OCI-LY3 (cell line): Measurements from ENCODE around the gene PHF14.

ENCODE experiments used
- EZH2phosphoT487 ChIP-seq: fragments of 200-600 bp; shearing (Covaris generic); IDR thresholded peaks from 2 replicates; pipeline ENCODE4 v1.6.1; 2018; ENCODE audit warnings: antibody characterized with exemption, mixed run types, low read depth
- TF ChIP-seq, protein P1 (sequence below): fragments of 200-600, 300-600 bp; sonication (generic); IDR thresholded peaks from 2 replicates; pipeline ENCODE4 v1.5.1; 2014; ENCODE audit warnings: antibody characterized with exemption, low read length, low read depth

DNA sequence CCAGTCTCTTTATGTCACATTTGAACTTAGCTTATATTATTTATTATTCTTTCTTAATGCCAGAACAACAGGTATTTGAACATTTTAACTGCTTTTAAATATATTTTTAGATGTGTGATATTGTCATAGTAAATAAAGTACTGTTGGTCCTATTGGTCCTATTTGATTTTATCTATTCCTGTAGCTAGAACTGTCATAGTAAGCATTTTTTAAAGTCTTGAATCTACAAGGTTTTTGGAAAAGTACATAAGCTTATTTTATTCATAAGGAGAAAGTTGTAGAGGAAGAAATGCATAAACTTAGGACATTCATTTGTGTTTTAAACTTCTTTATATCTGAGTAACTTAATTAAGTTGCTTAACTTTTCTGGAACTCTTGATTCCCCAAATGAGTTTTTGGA, 136.0 kb downstream of the PHF14 start:
- TF ChIP-seq, protein P1, sequence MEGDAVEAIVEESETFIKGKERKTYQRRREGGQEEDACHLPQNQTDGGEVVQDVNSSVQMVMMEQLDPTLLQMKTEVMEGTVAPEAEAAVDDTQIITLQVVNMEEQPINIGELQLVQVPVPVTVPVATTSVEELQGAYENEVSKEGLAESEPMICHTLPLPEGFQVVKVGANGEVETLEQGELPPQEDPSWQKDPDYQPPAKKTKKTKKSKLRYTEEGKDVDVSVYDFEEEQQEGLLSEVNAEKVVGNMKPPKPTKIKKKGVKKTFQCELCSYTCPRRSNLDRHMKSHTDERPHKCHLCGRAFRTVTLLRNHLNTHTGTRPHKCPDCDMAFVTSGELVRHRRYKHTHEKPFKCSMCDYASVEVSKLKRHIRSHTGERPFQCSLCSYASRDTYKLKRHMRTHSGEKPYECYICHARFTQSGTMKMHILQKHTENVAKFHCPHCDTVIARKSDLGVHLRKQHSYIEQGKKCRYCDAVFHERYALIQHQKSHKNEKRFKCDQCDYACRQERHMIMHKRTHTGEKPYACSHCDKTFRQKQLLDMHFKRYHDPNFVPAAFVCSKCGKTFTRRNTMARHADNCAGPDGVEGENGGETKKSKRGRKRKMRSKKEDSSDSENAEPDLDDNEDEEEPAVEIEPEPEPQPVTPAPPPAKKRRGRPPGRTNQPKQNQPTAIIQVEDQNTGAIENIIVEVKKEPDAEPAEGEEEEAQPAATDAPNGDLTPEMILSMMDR: no peak
- TF ChIP-seq EZH2phosphoT487: no peak
